ENCODE results near the gene KIF5C. TPM values are rescaled to one million over a fixed set of nuclear protein-coding genes. Genes with fewer than 3 reads are reported as not detected.

Gene KIF5C
- total RNA-seq, 1 experiment from 2014 or later, result 1.6 TPM

DNA sequence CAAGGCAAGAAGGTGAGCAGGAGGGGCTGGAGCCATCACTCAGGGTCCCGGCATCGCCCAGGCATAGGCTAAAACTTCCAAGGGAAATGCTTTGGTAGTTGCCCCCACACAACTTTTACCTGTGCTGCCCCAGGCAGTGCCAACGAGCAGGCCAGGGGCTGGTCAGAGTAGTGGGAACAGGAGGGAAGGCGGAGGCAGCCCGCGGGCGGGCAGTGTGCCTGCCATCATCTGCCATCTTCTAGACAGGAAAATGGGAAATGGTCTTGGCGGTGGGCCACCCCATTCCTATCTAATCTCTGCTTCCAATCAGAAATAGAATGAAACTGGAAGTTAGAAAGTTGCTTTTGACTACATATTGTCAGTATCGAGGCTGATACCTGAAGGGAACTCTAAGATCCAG, 137.5 kb downstream of the KIF5C start:
- in situ Hi-C loops (cut with HindIII; ENCODE audit: low pct_unique_long_range_greater_than_20kb, low sequenced_read_pairs), result no loop called here
- Histone ChIP-seq H3K27ac (ENCODE audit: low read length) (no peak overlapping the region), H3K4me1 (ENCODE audit: control insufficient read depth, insufficient read depth, low read length) (no peaks in the 10 kb centered on the region), H3K9me3 (ENCODE audit: control insufficient read depth, insufficient read depth, low read depth, low read length) (no peaks in the 10 kb centered on the region), H3K27me3 (ENCODE audit: control insufficient read depth, insufficient read depth, low read length) (no peaks in the 10 kb centered on the region; the same call in 1 of the 2 replicates), H3K36me3 (ENCODE audit: control insufficient read depth, insufficient read depth, low read length) (no peaks in the 10 kb centered on the region), H3K4me3 (ENCODE audit: low read depth in 2 of 2, low read length in 2 of 2) (no peak overlapping the region)
- TF ChIP-seq SIN3A (IDR thresholded peaks at IDR 0.05; ENCODE audit: borderline replicate concordance, insufficient read depth, low read depth, low read length) (no peak), TCF7L2 (IDR thresholded peaks at IDR 0.05; ENCODE audit: low read depth, low read length) (no peak), POLR2AphosphoS5 (IDR thresholded peaks at IDR 0.05; ENCODE audit: low read depth, low read length) (no peak), REST (IDR thresholded peaks at IDR 0.05; ENCODE audit: insufficient read depth in 1 of 2, low read depth in 2 of 2, low read length in 1 of 2) (no peak)
- TF ChIP-seq, protein P1, sequence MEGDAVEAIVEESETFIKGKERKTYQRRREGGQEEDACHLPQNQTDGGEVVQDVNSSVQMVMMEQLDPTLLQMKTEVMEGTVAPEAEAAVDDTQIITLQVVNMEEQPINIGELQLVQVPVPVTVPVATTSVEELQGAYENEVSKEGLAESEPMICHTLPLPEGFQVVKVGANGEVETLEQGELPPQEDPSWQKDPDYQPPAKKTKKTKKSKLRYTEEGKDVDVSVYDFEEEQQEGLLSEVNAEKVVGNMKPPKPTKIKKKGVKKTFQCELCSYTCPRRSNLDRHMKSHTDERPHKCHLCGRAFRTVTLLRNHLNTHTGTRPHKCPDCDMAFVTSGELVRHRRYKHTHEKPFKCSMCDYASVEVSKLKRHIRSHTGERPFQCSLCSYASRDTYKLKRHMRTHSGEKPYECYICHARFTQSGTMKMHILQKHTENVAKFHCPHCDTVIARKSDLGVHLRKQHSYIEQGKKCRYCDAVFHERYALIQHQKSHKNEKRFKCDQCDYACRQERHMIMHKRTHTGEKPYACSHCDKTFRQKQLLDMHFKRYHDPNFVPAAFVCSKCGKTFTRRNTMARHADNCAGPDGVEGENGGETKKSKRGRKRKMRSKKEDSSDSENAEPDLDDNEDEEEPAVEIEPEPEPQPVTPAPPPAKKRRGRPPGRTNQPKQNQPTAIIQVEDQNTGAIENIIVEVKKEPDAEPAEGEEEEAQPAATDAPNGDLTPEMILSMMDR (IDR thresholded peaks at IDR 0.05), result no peak
- DNase-seq (ENCODE audit: low read depth, low spot score) (no peak), ATAC-seq (no peak)
- intact Hi-C loops (cut with micrococcal nuclease; ENCODE audit: unreplicated experiment), result no loop called here
- CTCF ChIA-PET, result no interaction called here
- no TSS peak for BruUV-seq (replicated peaks)
- POLR2A ChIA-PET, result no interaction called here

DNA sequence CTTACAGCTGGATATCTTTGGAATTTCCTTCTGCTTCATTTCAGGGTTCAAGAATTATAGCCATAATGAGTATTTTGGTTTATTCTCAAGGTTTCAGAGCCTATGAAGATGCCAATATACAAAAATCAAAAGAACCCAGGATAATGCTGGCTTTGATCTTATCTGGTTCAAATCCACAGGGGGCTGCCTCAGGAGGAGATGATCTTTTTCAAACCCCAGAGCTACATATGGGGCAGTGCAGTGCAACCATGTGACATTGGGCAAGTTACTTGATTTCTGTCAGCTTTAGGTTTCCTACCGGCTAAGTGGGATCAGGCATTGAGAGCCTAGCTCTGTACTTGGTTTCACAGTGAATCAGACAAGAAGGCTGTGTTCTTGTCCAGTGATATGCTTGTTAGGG, 140.5 kb downstream of the KIF5C start:
- ChIA-PET CTCF (no interaction called here), POLR2A (no interaction called here)
- no peak for ATAC-seq
- BruUV-seq (replicated peaks), result no TSS peak
- no peak for DNase-seq (ENCODE audit: low read depth, low spot score)
- TF ChIP-seq POLR2AphosphoS5 (IDR thresholded peaks at IDR 0.05; ENCODE audit: low read depth, low read length), result no peak
- TF ChIP-seq, protein P1 (IDR thresholded peaks at IDR 0.05), result no peak
- no peak for TF ChIP-seq REST (IDR thresholded peaks at IDR 0.05; ENCODE audit: insufficient read depth in 1 of 2, low read depth in 2 of 2, low read length in 1 of 2)
- TF ChIP-seq TCF7L2 (IDR thresholded peaks at IDR 0.05; ENCODE audit: low read depth, low read length), result no peak
- TF ChIP-seq SIN3A (IDR thresholded peaks at IDR 0.05; ENCODE audit: borderline replicate concordance, insufficient read depth, low read depth, low read length), result no peak
- Histone ChIP-seq H3K4me3 (ENCODE audit: low read depth in 2 of 2, low read length in 2 of 2) (no peak overlapping the region), H3K27ac (ENCODE audit: low read length) (no peak overlapping the region), H3K4me1 (ENCODE audit: control insufficient read depth, insufficient read depth, low read length) (no peaks in the 10 kb centered on the region), H3K36me3 (ENCODE audit: control insufficient read depth, insufficient read depth, low read length) (no peaks in the 10 kb centered on the region), H3K9me3 (ENCODE audit: control insufficient read depth, insufficient read depth, low read depth, low read length) (no peaks in the 10 kb centered on the region), H3K27me3 (ENCODE audit: control insufficient read depth, insufficient read depth, low read length) (no peaks in the 10 kb centered on the region)
- in situ Hi-C loops (cut with HindIII; ENCODE audit: low pct_unique_long_range_greater_than_20kb, low sequenced_read_pairs) (no loop called here), intact Hi-C loops (cut with micrococcal nuclease; ENCODE audit: unreplicated experiment) (no loop called here)

Measured in Panc1 (cell line).